Pancreas (tissue), 8 donors: ENCODE data around the gene VSIG10L. TPM values are rescaled to one million over a fixed set of nuclear protein-coding genes. Genes with fewer than 3 reads are reported as not detected.

ENCODE experiments used
- polyA plus RNA-seq, 2 donors: library from polyadenylated mRNA; stranded (reverse); fragments of 200-250 nt; gene quantifications; one replicate each; pipeline ENCODE4 v1.2.3, GENCODE V29; 2013
- total RNA-seq, 6 donors: library from RNA; stranded (reverse); fragmentation: NEBNext Ultra II Directional in 4 of 6; extraction: Animal tissue kit (Norgen Biotek cat#: 25700) in 4 of 6; gene quantifications; one replicate each; pipeline versions ENCODE4 v1.2.1 to v1.2.4, GENCODE V29; 2021 to 2023
- donor health status: healthy with polysubstance abuse.
- donor health status: DM: no; HTN: no; CAD: no; lungs with moderate emphysema.
- donor health status: DM: no; HTN: no; CAD: no.
- donor health status: Bipolar disorder and iron deficiency.
- donor health status: DM: yes; HTN: yes; CAD: no.
- donor health status: DM: no; HTN: no; CAD: no.
- donor health status: DM: no; HTN: no; CAD: no.
- donor health status: DM: yes; HTN: yes; CAD: no.

VSIG10L gene
- total and polyA plus RNA-seq, 8 donors, result 0.16 to 1.1 (median 0.37) TPM; not detected in 1

Other genes starting within 250 kb of the VSIG10L start
- 1 to 10 TPM; 2.9 to 8.2 (median 4.0) TPM for gene CTU1, start 233.7 kb downstream of the VSIG10L start, total RNA-seq
- gene CTU1, start 233.7 kb downstream of the VSIG10L start, polyA plus RNA-seq, result 1 to 10 TPM; 1.4 to 3.2 TPM
- 1 to 10 TPM in 3 of 6 donors, under 1 TPM in 3; 0.19 to 4.1 (median 1.2) TPM for gene SIGLEC9, start 217.2 kb downstream of the VSIG10L start, total RNA-seq
- 1 to 10 TPM in 1 of 2 donors, under 1 TPM in 1; 0.80 to 1.0 TPM for gene SIGLEC9, start 217.2 kb downstream of the VSIG10L start, polyA plus RNA-seq
- gene SIGLEC7, start 199.8 kb downstream of the VSIG10L start, total RNA-seq, result 1 to 10 TPM in 2 of 6 donors, under 1 TPM in 4; 0.12 to 3.0 (median 0.45) TPM
- gene SIGLEC7, start 199.8 kb downstream of the VSIG10L start, polyA plus RNA-seq, result under 1 TPM; 0.12 to 0.23 TPM
- gene CD33, start 117.1 kb downstream of the VSIG10L start, total RNA-seq, result 1 to 10 TPM in 3 of 6 donors, under 1 TPM in 3; 0.28 to 6.3 (median 1.5) TPM
- under 1 TPM; 0.61 to 0.75 TPM for gene CD33, start 117.1 kb downstream of the VSIG10L start, polyA plus RNA-seq
- gene SIGLECL1, start 91.1 kb downstream of the VSIG10L start, total RNA-seq, result not detected
- not detected for gene SIGLECL1, start 91.1 kb downstream of the VSIG10L start, polyA plus RNA-seq
- gene IGLON5, start 30.5 kb downstream of the VSIG10L start, total RNA-seq, result under 1 TPM in 2 of 6 donors, not detected in 4; 0.06 to 0.09 TPM
- under 1 TPM; 0.07 to 0.08 TPM for gene IGLON5, start 30.5 kb downstream of the VSIG10L start, polyA plus RNA-seq
- gene ETFB, start 24.2 kb upstream of the VSIG10L start, total RNA-seq, result 10 to 100 TPM; 34.0 to 50.2 (median 45.0) TPM
- 10 to 100 TPM; 56.3 to 77.4 TPM for gene ETFB, start 24.2 kb upstream of the VSIG10L start, polyA plus RNA-seq
- gene CLDND2, start 26.9 kb upstream of the VSIG10L start, total RNA-seq, result 1 to 10 TPM in 1 of 6 donors, under 1 TPM in 4, not detected in 1; 0.46 to 1.5 (median 0.61) TPM
- gene CLDND2, start 26.9 kb upstream of the VSIG10L start, polyA plus RNA-seq, result 1 to 10 TPM; 4.3 to 7.7 TPM
- 1 to 10 TPM in 3 of 6 donors, under 1 TPM in 1, not detected in 2; 0.98 to 2.1 (median 1.3) TPM for gene NKG7, start 30.5 kb upstream of the VSIG10L start, total RNA-seq
- under 1 TPM; 0.56 to 0.80 TPM for gene NKG7, start 30.5 kb upstream of the VSIG10L start, polyA plus RNA-seq
- gene LIM2, start 45.8 kb upstream of the VSIG10L start, total RNA-seq, result not detected
- not detected for gene LIM2, start 45.8 kb upstream of the VSIG10L start, polyA plus RNA-seq
- gene C19orf84, start 48.5 kb upstream of the VSIG10L start, total RNA-seq, result not detected
- gene C19orf84, start 48.5 kb upstream of the VSIG10L start, polyA plus RNA-seq, result not detected
- 10 to 100 TPM in 1 of 6 donors, 1 to 10 TPM in 3, under 1 TPM in 2; 0.08 to 10.1 (median 2.8) TPM for gene SIGLEC10, start 75.5 kb upstream of the VSIG10L start, total RNA-seq
- under 1 TPM; 0.52 to 0.53 TPM for gene SIGLEC10, start 75.5 kb upstream of the VSIG10L start, polyA plus RNA-seq
- 1 to 10 TPM in 1 of 6 donors, under 1 TPM in 3, not detected in 2; 0.12 to 3.8 (median 0.23) TPM for gene SIGLEC8, start 116.3 kb upstream of the VSIG10L start, total RNA-seq
- under 1 TPM; 0.07 to 0.19 TPM for gene SIGLEC8, start 116.3 kb upstream of the VSIG10L start, polyA plus RNA-seq
- not detected for gene CEACAM18, start 136.4 kb upstream of the VSIG10L start, total RNA-seq
- not detected for gene CEACAM18, start 136.4 kb upstream of the VSIG10L start, polyA plus RNA-seq
- gene SIGLEC12, start 159.7 kb upstream of the VSIG10L start, total RNA-seq, result under 1 TPM in 3 of 6 donors, not detected in 3; 0.12 to 0.19 (median 0.14) TPM
- gene SIGLEC12, start 159.7 kb upstream of the VSIG10L start, polyA plus RNA-seq, result not detected
- under 1 TPM in 3 of 6 donors, not detected in 3; 0.16 to 0.67 (median 0.31) TPM for gene SIGLEC6, start 189.5 kb upstream of the VSIG10L start, total RNA-seq
- gene SIGLEC6, start 189.5 kb upstream of the VSIG10L start, polyA plus RNA-seq, result under 1 TPM in 1 of 2 donors, not detected in 1; 0.21 TPM
- gene ZNF175, start 229.1 kb upstream of the VSIG10L start, total RNA-seq, result 1 to 10 TPM; 3.0 to 8.0 (median 4.6) TPM
- 1 to 10 TPM; 2.0 to 2.6 TPM for gene ZNF175, start 229.1 kb upstream of the VSIG10L start, polyA plus RNA-seq